ENCODE results near the gene PSMC3.

DNA sequence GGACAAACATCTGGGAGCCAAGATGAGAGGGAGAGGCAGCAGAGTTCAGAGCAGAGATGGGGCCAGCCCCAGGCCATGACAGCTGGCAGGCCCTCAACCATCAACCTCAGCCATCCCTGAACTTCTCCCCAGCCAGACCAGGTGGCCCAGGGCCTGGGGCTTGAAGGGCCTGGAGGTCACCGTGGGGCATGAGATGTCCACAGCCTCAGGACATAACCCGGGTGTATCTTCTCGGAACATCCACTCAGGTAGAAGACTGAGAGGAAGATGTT lies 30.3 kb downstream of the PSMC3 start:
- TF ChIP-seq, protein P1, sequence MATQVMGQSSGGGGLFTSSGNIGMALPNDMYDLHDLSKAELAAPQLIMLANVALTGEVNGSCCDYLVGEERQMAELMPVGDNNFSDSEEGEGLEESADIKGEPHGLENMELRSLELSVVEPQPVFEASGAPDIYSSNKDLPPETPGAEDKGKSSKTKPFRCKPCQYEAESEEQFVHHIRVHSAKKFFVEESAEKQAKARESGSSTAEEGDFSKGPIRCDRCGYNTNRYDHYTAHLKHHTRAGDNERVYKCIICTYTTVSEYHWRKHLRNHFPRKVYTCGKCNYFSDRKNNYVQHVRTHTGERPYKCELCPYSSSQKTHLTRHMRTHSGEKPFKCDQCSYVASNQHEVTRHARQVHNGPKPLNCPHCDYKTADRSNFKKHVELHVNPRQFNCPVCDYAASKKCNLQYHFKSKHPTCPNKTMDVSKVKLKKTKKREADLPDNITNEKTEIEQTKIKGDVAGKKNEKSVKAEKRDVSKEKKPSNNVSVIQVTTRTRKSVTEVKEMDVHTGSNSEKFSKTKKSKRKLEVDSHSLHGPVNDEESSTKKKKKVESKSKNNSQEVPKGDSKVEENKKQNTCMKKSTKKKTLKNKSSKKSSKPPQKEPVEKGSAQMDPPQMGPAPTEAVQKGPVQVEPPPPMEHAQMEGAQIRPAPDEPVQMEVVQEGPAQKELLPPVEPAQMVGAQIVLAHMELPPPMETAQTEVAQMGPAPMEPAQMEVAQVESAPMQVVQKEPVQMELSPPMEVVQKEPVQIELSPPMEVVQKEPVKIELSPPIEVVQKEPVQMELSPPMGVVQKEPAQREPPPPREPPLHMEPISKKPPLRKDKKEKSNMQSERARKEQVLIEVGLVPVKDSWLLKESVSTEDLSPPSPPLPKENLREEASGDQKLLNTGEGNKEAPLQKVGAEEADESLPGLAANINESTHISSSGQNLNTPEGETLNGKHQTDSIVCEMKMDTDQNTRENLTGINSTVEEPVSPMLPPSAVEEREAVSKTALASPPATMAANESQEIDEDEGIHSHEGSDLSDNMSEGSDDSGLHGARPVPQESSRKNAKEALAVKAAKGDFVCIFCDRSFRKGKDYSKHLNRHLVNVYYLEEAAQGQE (IDR thresholded peaks at IDR 0.05; ENCODE audit: insufficient read depth in 1 of 2, low read depth in 2 of 2, low read length in 2 of 2), result no peak
- TF ChIP-seq TAF1 (IDR thresholded peaks at IDR 0.05; ENCODE audit: borderline replicate concordance, insufficient read depth, low read length), result no peak
